Right lobe of liver (tissue), 6 donors: ENCODE measurements around the gene ZMPSTE24. TPM values are rescaled to one million over a fixed set of nuclear protein-coding genes. Genes with fewer than 3 reads are reported as not detected.

Experiments used
- ATAC-seq, 4 donors: fragments of 200-7000 bp; cut with Tn5 transposase; one replicate each; pipeline ENCODE4 v1.9.1; 2020; ENCODE audit warnings: mild to moderate bottlenecking in 4 of 4, moderate library complexity in 4 of 4
- DNase-seq, 3 donors: peaks; one replicate each; pipeline ENCODE4 v3.0.0-alpha.2; 2020
- H3K27ac ChIP-seq, 3 donors: fragments of 200-600 bp; one replicate each; pipeline ENCODE4 v1.8.0; 2022
- H3K27me3 ChIP-seq, 2 donors: fragments of 200-600 bp; one replicate each; pipeline ENCODE4 v1.8.0; 2022
- H3K36me3 ChIP-seq, 4 donors: fragments of 200-600 bp; sonication (generic) in 1 of 4; one replicate each; pipeline versions ENCODE4 v1.5.1 to v1.8.0; 2017 to 2022; ENCODE audit warnings: control low read depth in 1 of 4
- H3K4me1 ChIP-seq, 4 donors: fragments of 200-600 bp; sonication (generic) in 1 of 4; one replicate each; pipeline versions ENCODE4 v1.5.1 to v1.8.0; 2017 to 2022; ENCODE audit warnings: control low read depth in 1 of 4
- H3K4me3 ChIP-seq, 3 donors: fragments of 200-600 bp; one replicate each; pipeline ENCODE4 v1.8.0; 2022
- H3K9me3 ChIP-seq, 4 donors: fragments of 200-600 bp; sonication (generic) in 1 of 4; one replicate each; pipeline versions ENCODE4 v1.5.1 to v1.8.0; 2017 to 2022; ENCODE audit warnings: control low read depth in 1 of 4
- CTCF ChIP-seq, 4 donors: fragments of 200-600 bp in 3 of 4; fragments of 450-650 bp in 1 of 4; IDR thresholded peaks; one replicate each; pipeline versions ENCODE4 v1.5.1 to v1.8.0; 2016 to 2022; ENCODE audit warnings: antibody characterized with exemption in 4 of 4, mild to moderate bottlenecking in 2 of 4
- POLR2A ChIP-seq: fragments of 450-650 bp; IDR thresholded peaks from one replicate; pipeline ENCODE4 v1.6.1; 2017; ENCODE audit warnings: antibody characterized with exemption, mild to moderate bottlenecking
- WGBS: methylation state at CpG from one replicate; pipeline ENCODE4 v1.1.6; 2018; ENCODE audit warnings: low coverage, low lambda C conversion rate; ENCODE audit not compliant: insufficient coverage; ENCODE audit errors: missing lambda C conversion rate; 5-methylcytosine and 5-hydroxymethylcytosine counted together
- intact Hi-C, 2 donors: fragments of 100-400 bp; cut with DNase I; formaldehyde crosslinking; loops; one replicate each; pipeline versions ENCODE4 v1.11.2 to v1.14.1; 2022
- total RNA-seq, 6 experiments: library from RNA; depleted of rRNA in 2 of 6; stranded (reverse); fragments of >200 nt in 2 of 6; fragmentation: NEBNext Ultra II Directional in 3 of 6; extraction: Animal tissue kit (Norgen Biotek cat#: 25700) in 3 of 6; gene quantifications; one replicate each; pipeline versions ENCODE4 v1.1.0 to v1.2.4, GENCODE V29; 2016 to 2023
- donor health status: DM: no; HTN: yes; CAD: no.
- donor health status: DM: no; HTN: no; CAD: no.
- donor health status: DM: no; HTN: no; CAD: no.
- donor health status: DM: no; HTN: yes; CAD: no.
- donor health status: DM: no; HTN: yes; CAD: no.

Gene ZMPSTE24
- total RNA-seq, 6 experiments from 2014 or later = 21.1 to 36.9 (median 27.5) TPM

- H3K27ac ChIP-seq = peak overlapping the region; percentile 60 to 83 (median 69)
- WGBS = 96% methylated on average over 3 of the region's 6 CpGs
Measured at GRCh38 chr1:40266786-40267535, 8.9 kb downstream of the ZMPSTE24 start.

GRCh38 chr1:40267767-40268187 is 9.7 kb downstream of the ZMPSTE24 start:
- Histone ChIP-seq H3K36me3 (peaks cover 4 to 47% (median 12%) of the 10 kb centered on the region in 4 donors), H3K4me1 (peaks cover 0 to 16% (median 3%) of the 10 kb centered on the region in 4 donors), H3K27ac (peak overlapping the region; percentile 60 to 83 (median 69)), H3K4me3 (no peak overlapping the region), H3K27me3 (no peaks in the 10 kb centered on the region), H3K9me3 (no peaks in the 10 kb centered on the region)
- DNase-seq (no peak), ATAC-seq (peak; percentile 91 to 96 (median 93))
- 22% methylated on average over 2 of the region's 2 CpGs for WGBS
- TF ChIP-seq POLR2A = no peak
- no peak for TF ChIP-seq CTCF (IDR thresholded peaks at IDR 0.05)
- intact Hi-C loops = no loop called here

More at GRCh38 chr1:40266786-40267535, 8.9 kb downstream of the ZMPSTE24 start:
- H3K9me3 ChIP-seq = no peaks in the 10 kb centered on the region
- H3K36me3 ChIP-seq = peaks cover 4 to 49% (median 15%) of the 10 kb centered on the region in 4 donors
- intact Hi-C loops = no loop called here
- TF ChIP-seq CTCF (IDR thresholded peaks at IDR 0.05) = no peak
- TF ChIP-seq POLR2A = no peak
- peaks cover 0 to 16% (median 3%) of the 10 kb centered on the region in 4 donors for H3K4me1 ChIP-seq
- DNase-seq (no peak), ATAC-seq (peak in 1 of 4 donors; percentile 6)
- no peak overlapping the region for H3K4me3 ChIP-seq
- H3K27me3 ChIP-seq = no peaks in the 10 kb centered on the region

DNA sequence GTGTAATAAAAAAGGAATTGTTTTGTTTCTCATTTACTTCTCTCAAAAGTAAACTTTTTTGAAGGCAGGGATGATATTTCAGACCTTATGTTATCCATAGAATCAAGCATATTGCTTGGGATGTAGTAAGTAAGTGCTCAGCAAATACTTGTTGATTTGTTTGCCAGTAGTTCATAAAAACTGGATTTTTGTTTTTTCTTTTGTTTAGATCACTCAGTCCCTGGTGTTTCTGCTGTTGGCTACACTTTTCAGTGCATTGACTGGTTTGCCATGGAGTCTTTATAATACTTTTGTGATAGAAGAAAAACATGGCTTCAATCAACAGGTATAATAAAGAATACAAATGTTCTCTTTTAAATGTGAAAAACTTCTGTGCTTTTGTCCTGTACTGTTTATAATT is 10.2 kb downstream of the ZMPSTE24 start:
- H3K27me3 ChIP-seq = no peaks in the 10 kb centered on the region
- ATAC-seq (no peak), DNase-seq (no peak)
- H3K4me1 ChIP-seq = peaks cover 0 to 21% (median 3%) of the 10 kb centered on the region in 4 donors
- intact Hi-C loops = no loop called here
- no peak overlapping the region for H3K4me3 ChIP-seq
- H3K9me3 ChIP-seq = no peaks in the 10 kb centered on the region
- TF ChIP-seq POLR2A = no peak
- TF ChIP-seq CTCF (IDR thresholded peaks at IDR 0.05) = no peak
- H3K36me3 ChIP-seq = peaks cover 4 to 43% (median 9%) of the 10 kb centered on the region in 4 donors
- H3K27ac ChIP-seq = peak overlapping the region; percentile 33 to 83 (median 69)

GRCh38 chr1:40270152-40270834 is 12.3 kb downstream of the ZMPSTE24 start:
- TF ChIP-seq CTCF (IDR thresholded peaks at IDR 0.05) = no peak
- TF ChIP-seq POLR2A = no peak
- Histone ChIP-seq H3K9me3 (no peaks in the 10 kb centered on the region), H3K27me3 (no peaks in the 10 kb centered on the region), H3K4me3 (no peak overlapping the region), H3K4me1 (peaks cover 0 to 30% (median 3%) of the 10 kb centered on the region in 4 donors), H3K36me3 (peaks cover 4 to 39% (median 8%) of the 10 kb centered on the region in 4 donors), H3K27ac (no peak overlapping the region)
- intact Hi-C loops = no loop called here
- WGBS = 82% methylated on average over 3 of the region's 3 CpGs
- no peak for DNase-seq
- ATAC-seq = no peak
